HCT116 (cell line): ENCODE measurements around the gene TRAPPC1. TPM values are rescaled to one million over a fixed set of nuclear protein-coding genes. Genes with fewer than 3 reads are reported as not detected.

Experiments used
- ATAC-seq: fragments of 200-7000 bp; cut with Tn5 transposase; 2 replicates; pipeline ENCODE4 v1.9.1; 2020; ENCODE audit warnings: mild to moderate bottlenecking, moderate library complexity
- BruUV-seq: library from RNA; stranded (reverse); fragments of 400-500 nt; replicated peaks from 2 replicates; lab custom pipeline; 2021; lab: Mats Ljungman, UMichigan
- CTCF ChIA-PET: fragments of 300-600 bp; sonication (Branson Sonifier 250); formaldehyde crosslinking; loops from one replicate; lab custom pipeline; 2021; ENCODE audit warnings: antibody characterized with exemption; lab: Charles Lee
- POLR2A ChIA-PET: fragments of 300-600, 350-600 bp; sonication (Branson Sonifier 250); formaldehyde crosslinking; loops from one replicate; lab custom pipeline; 2021; ENCODE audit warnings: antibody characterized with exemption; lab: Charles Lee
- RAD21 ChIA-PET, 2 experiments: fragments of 300-600 bp; sonication (Branson Sonifier 250); formaldehyde crosslinking; loops; one replicate each; lab custom pipeline; 2023; ENCODE audit warnings: low total read pairs in 2 of 2; ENCODE audit not compliant: uncharacterized antibody in 2 of 2, unreplicated experiment in 2 of 2, low non-redundant PET in 1 of 2; lab: Charles Lee
- DNase-seq: peaks from one replicate; pipeline ENCODE4 v3.0.0-alpha.2; 2010; ENCODE audit warnings: low read depth, low spot score
- H2AFZ ChIP-seq: fragments of 200-600 bp; shearing (Covaris generic), sonication (generic); 2 replicates; pipeline ENCODE4 v1.6.1; 2017; ENCODE audit warnings: low read depth, mixed run types, mixed read lengths, antibody characterized with exemption, low read length; ENCODE audit not compliant: poor library complexity, severe bottlenecking
- H3K27ac ChIP-seq: 2 replicates; pipeline ENCODE4 v1.5.1; 2012; ENCODE audit warnings: low read depth, low read length
- H3K27me3 ChIP-seq: fragments of 200-600 bp; sonication (generic); 2 replicates; pipeline ENCODE4 v1.6.1; 2016; ENCODE audit warnings: mixed run types, low read length, mixed read lengths; ENCODE audit not compliant: insufficient read depth
- H3K36me3 ChIP-seq, 2 experiments: fragments of 200-500 bp in 1 of 2; fragments of 200-600 bp in 1 of 2; sonication (Bioruptor generic) in 1 of 2; sonication (generic) in 1 of 2; 2 replicates each; pipeline versions ENCODE4 v1.5.1 to v1.6.1; 2014 to 2016; ENCODE audit warnings: low read length in 2 of 2, inconsistent platforms in 1 of 2, mixed read lengths in 1 of 2, mixed run types in 1 of 2; ENCODE audit not compliant: insufficient read depth in 2 of 2, control insufficient read depth in 1 of 2
- H3K4me1 ChIP-seq, 2 experiments: fragments of 200-600 bp in 1 of 2; sonication (generic) in 1 of 2; 2 replicates each; pipeline versions ENCODE4 v1.5.1 to v1.6.1; 2012 to 2017; ENCODE audit warnings: low read length in 2 of 2, inconsistent platforms in 1 of 2, mild to moderate bottlenecking in 1 of 2, mixed read lengths in 1 of 2, mixed run types in 1 of 2, moderate library complexity in 1 of 2; ENCODE audit not compliant: insufficient read depth in 2 of 2, control insufficient read depth in 1 of 2
- H3K4me2 ChIP-seq: fragments of 200-600 bp; sonication (generic); 2 replicates; pipeline ENCODE4 v1.6.1; 2017; ENCODE audit warnings: mixed run types, low read length, mixed read lengths
- H3K4me3 ChIP-seq, 2 experiments: fragments of 200-600 bp in 1 of 2; sonication (generic) in 1 of 2; replicated peaks in 1 of 2; 2 replicates each; pipeline ENCODE4 v1.5.1; 2011 to 2016; ENCODE audit warnings: low read length in 2 of 2, control low read depth in 1 of 2, low read depth in 1 of 2, mild to moderate bottlenecking in 1 of 2, mixed read lengths in 1 of 2, mixed run types in 1 of 2
- H3K79me2 ChIP-seq: fragments of 200-600 bp; sonication (generic); 2 replicates; pipeline ENCODE4 v1.6.1; 2017; ENCODE audit warnings: mild to moderate bottlenecking, mixed run types, low read length, moderate library complexity, mixed read lengths; ENCODE audit not compliant: insufficient read depth
- H3K9ac ChIP-seq: fragments of 200-600 bp; sonication (generic); 2 replicates; pipeline ENCODE4 v1.6.1; 2016; ENCODE audit warnings: low read length, mixed read lengths
- H3K9me2 ChIP-seq: fragments of 200-600 bp; sonication (generic), shearing (Covaris generic); 2 replicates; pipeline ENCODE4 v1.6.1; 2017; ENCODE audit warnings: mixed run types, mild to moderate bottlenecking, moderate library complexity; ENCODE audit not compliant: insufficient read depth
- H3K9me3 ChIP-seq, 2 experiments: fragments of 200-500 bp in 1 of 2; fragments of 200-600 bp in 1 of 2; sonication (Bioruptor generic) in 1 of 2; sonication (generic) in 1 of 2; 2 replicates each; pipeline ENCODE4 v1.6.1; 2014 to 2017; ENCODE audit warnings: low read length in 2 of 2, mixed read lengths in 2 of 2, inconsistent platforms in 1 of 2, low read depth in 1 of 2, mild to moderate bottlenecking in 1 of 2, mixed run types in 1 of 2, moderate library complexity in 1 of 2; ENCODE audit not compliant: control insufficient read depth in 1 of 2, insufficient read depth in 1 of 2
- H4K20me1 ChIP-seq: fragments of 200-600 bp; sonication (generic), shearing (Covaris generic); 2 replicates; pipeline ENCODE4 v1.6.1; 2017; ENCODE audit warnings: mixed run types, mild to moderate bottlenecking, moderate library complexity; ENCODE audit not compliant: insufficient read depth
- CTCF ChIP-seq, 3 experiments: fragments of 200-600 bp in 1 of 3; sonication (generic) in 1 of 3; IDR thresholded peaks in 2 of 3; conservative IDR thresholded peaks in 1 of 3; 2 replicates each; pipeline ENCODE4 v1.5.1; 2012 to 2017; ENCODE audit warnings: low read depth in 2 of 3, low read length in 2 of 3, antibody characterized with exemption in 1 of 3, borderline replicate concordance in 1 of 3, control low read depth in 1 of 3, mild to moderate bottlenecking in 1 of 3, mixed read lengths in 1 of 3, mixed run types in 1 of 3, moderate library complexity in 1 of 3; ENCODE audit not compliant: insufficient read depth in 1 of 3
- EZH2 ChIP-seq: fragments of 200-600 bp; sonication (generic); IDR thresholded peaks from 2 replicates; pipeline ENCODE4 v1.6.1; 2017; ENCODE audit warnings: antibody characterized with exemption, mixed run types
- FOSL1 ChIP-seq: IDR thresholded peaks from 2 replicates; pipeline ENCODE4 v1.6.1; 2012; ENCODE audit warnings: low read depth
- JUND ChIP-seq: IDR thresholded peaks from 2 replicates; pipeline ENCODE4 v1.6.1; 2012
- MAX ChIP-seq: IDR thresholded peaks from 2 replicates; pipeline ENCODE4 v1.6.1; 2012
- POLR2A ChIP-seq: IDR thresholded peaks from 2 replicates; pipeline ENCODE4 v1.7.0; 2011; ENCODE audit warnings: borderline replicate concordance; ENCODE audit not compliant: insufficient read depth, insufficient read length; ENCODE audit errors: extremely low read depth
- POLR2AphosphoS5 ChIP-seq: IDR thresholded peaks from 2 replicates; pipeline ENCODE4 v1.6.1; 2011; ENCODE audit warnings: mild to moderate bottlenecking, low read depth, low read length, moderate library complexity
- RAD21 ChIP-seq: IDR thresholded peaks from 2 replicates; pipeline ENCODE4 v1.6.1; 2012; ENCODE audit warnings: low read depth, mild to moderate bottlenecking
- SRF ChIP-seq: IDR thresholded peaks from 2 replicates; pipeline ENCODE4 v1.6.1; 2012; ENCODE audit warnings: low read depth
- YY1 ChIP-seq: IDR thresholded peaks from 2 replicates; pipeline ENCODE4 v1.6.1; 2011; ENCODE audit warnings: low read length, low read depth, moderate library complexity, mild to moderate bottlenecking; ENCODE audit not compliant: insufficient replicate concordance; ENCODE audit errors: extremely low read depth
- ZFX ChIP-seq: fragments of 450-650 bp; IDR thresholded peaks from 2 replicates; pipeline ENCODE4 v1.6.1; 2017
- intact Hi-C: fragments of 100-400 bp; cut with micrococcal nuclease; formaldehyde crosslinking; loops from 2 replicates; pipeline ENCODE4 v1.10.0; 2022
- total RNA-seq: library from RNA; stranded (reverse); gene quantifications from one replicate; pipeline ENCODE4 v1.2.1, GENCODE V29; 2021; ENCODE audit not compliant: unreplicated experiment

The TRAPPC1 gene
- total RNA-seq, 1 experiment from 2014 or later: 123 TPM

GRCh38 chr17:7893187-7893880, 38.4 kb downstream of the TRAPPC1 start:
- ChIA-PET CTCF (interaction anchor here (0.5 kb wide), 1 partner anchor 31 kb away, joined by 3 read pairs; no protein-coding TSS in a partner anchor), RAD21 (no interaction called here), POLR2A (no interaction called here)
- H3K79me2 ChIP-seq: peaks cover 13% of the 10 kb centered on the region
- peaks cover 16 to 17% of the 10 kb centered on the region in 2 experiments for H3K4me1 ChIP-seq
- no peaks in the 10 kb centered on the region for H4K20me1 ChIP-seq
- H3K36me3 ChIP-seq: peaks cover 26 to 32% of the 10 kb centered on the region in 2 experiments; a peak in 3 of 4 replicates
- no peak for ATAC-seq
- no peak for TF ChIP-seq CTCF (IDR thresholded peaks at IDR 0.05 in 2 of 3, conservative IDR thresholded peaks at IDR 0.05 in 1 of 3; ENCODE audit: borderline replicate concordance in 1 of 3, insufficient read depth in 1 of 3, low read depth in 2 of 3, low read length in 2 of 3)
- no peak for TF ChIP-seq YY1
- TF ChIP-seq ZFX: no peak
- TF ChIP-seq POLR2A: no peak
- no peak for TF ChIP-seq FOSL1
- TF ChIP-seq JUND: no peak
- no peak for TF ChIP-seq RAD21
- TF ChIP-seq MAX: no peak
- TF ChIP-seq POLR2AphosphoS5: no peak
- TF ChIP-seq SRF: no peak
- TF ChIP-seq EZH2: no peak
- H3K4me2 ChIP-seq: no peak overlapping the region
- no peak for DNase-seq
- H3K9me3 ChIP-seq: no peaks in the 10 kb centered on the region
- H2AFZ ChIP-seq: no peak overlapping the region
- H3K4me3 ChIP-seq: no peak overlapping the region
- H3K27me3 ChIP-seq: no peaks in the 10 kb centered on the region
- no peak overlapping the region for H3K27ac ChIP-seq
- intact Hi-C loops: no loop called here
- H3K9ac ChIP-seq: no peak overlapping the region
- no TSS peak for BruUV-seq
- H3K9me2 ChIP-seq: no peaks in the 10 kb centered on the region
